Erythroblast (primary cell): ENCODE measurements around the gene CNTN4.

ENCODE experiments used
- DNase-seq, 2 experiments: peaks; one replicate each; lab custom pipeline; 2025; lab: John Stamatoyannopoulos, UW
- GATA1 ChIP-seq: IDR thresholded peaks from 2 replicates; pipeline ENCODE4 v1.6.1; 2011; ENCODE audit warnings: low read depth, mild to moderate bottlenecking, control low read depth, low read length, moderate library complexity
- POLR2A ChIP-seq: IDR thresholded peaks from 2 replicates; pipeline ENCODE4 v1.6.1; 2011; ENCODE audit warnings: mild to moderate bottlenecking, low read length

The CNTN4 gene

DNA sequence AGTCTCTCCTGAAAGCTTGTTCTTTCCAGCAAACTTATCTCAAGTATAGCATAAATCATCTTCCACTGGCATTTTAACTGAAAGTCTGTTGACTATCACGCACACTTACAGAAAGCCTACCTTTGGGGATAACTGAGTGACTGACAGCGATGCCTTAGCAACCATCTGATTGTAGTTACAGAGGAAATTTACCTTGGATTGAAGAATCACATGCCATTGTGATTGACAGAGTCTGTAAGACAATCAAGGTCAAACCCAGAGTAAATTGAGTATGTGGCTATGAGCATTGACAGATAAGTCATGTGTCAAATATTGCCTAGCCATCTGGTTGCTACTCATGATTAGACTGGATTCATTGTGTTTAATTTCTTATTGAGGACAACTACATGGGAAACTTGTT, 82.0 kb downstream of the CNTN4 start:
- TF ChIP-seq POLR2A (no peak), GATA1 (no peak)
- DNase-seq, result no peak

DNA sequence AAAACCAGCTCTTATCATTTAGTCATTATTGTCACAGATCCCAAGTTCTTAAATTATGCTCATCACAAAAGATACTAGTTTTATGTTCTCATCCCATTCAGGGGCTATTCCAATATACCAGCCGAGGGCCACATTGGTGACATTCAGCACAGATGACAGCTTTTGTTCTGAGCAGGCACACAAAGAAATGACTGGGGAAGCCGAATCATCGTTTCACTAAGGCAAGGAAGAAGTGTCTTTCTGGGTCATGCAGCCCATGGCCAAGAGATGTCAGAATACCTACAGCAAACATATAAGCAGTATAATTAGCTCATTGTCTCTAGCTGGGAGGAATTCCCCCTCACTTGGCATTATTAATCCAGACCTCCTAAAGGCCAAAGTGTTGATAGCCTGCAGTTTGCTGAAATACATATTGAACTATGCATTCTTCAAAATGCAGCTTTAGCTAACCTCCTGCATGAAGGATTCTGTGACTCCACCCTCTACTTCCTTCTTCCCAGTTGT, 100.2 kb downstream of the CNTN4 start:
- no peak for DNase-seq
- TF ChIP-seq POLR2A, result no peak
- TF ChIP-seq GATA1, result no peak

DNA sequence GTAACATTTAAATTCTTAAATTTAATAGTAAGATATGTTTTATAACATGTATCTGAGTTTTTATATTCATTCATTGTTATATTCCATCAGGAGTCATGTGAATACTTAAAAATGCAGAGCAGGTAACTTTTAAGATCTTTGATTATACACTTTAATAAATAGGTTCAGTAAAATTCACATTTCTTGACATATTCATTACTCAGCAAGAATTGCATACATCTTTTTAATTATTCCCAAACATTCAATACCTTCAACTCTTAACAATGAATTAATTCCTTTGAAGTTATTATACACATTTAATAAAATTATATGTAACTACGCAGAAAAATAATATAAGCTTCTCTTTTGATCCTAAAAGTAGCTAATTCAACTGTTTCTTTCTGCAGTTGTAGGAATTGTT, 105.4 kb downstream of the CNTN4 start:
- DNase-seq, result no peak

DNA sequence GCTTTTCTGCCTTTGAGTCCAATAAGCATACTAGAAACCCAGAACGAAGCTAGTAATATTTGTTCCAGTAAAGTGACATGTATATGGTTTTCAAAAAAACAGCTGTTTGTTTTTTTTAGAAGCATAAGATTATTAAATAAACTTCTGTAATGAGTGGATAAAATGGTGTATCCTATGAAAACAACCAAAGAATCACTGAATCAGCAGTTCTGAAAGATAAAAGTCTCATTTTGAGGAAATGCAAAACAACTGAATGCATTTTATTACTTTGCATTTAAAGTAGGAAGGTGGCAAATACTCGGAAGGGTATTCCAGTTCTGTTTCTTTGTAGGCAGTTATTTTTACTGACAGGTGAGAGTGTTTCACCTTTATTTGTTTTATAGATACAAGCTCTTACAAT, 107.0 kb downstream of the CNTN4 start:
- DNase-seq, result no peak
- TF ChIP-seq GATA1, result no peak
- TF ChIP-seq POLR2A, result no peak

More for the DNA sequence above, 105.4 kb downstream of the CNTN4 start:
- no peak for TF ChIP-seq GATA1
- TF ChIP-seq POLR2A, result no peak

DNA sequence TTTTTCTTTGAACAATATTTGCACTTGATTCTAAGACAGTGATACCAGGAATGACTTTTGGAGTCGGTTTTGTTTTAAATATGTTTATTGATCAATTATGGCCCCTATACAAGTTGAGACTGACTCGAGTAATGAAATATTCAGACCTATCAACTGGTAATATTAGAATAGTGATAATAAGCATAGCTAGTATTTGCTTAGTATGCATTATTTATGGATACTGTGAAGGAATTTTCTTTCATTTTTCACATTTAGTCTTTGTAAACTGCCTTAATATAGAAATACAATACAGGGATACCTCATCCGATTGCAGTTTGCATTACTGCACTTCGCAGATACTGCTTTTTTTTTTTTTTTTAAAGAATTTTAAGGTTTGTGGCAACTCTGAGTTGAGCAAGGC, 107.9 kb downstream of the CNTN4 start:
- DNase-seq, result no peak
- TF ChIP-seq GATA1 (no peak), POLR2A (no peak)

DNA sequence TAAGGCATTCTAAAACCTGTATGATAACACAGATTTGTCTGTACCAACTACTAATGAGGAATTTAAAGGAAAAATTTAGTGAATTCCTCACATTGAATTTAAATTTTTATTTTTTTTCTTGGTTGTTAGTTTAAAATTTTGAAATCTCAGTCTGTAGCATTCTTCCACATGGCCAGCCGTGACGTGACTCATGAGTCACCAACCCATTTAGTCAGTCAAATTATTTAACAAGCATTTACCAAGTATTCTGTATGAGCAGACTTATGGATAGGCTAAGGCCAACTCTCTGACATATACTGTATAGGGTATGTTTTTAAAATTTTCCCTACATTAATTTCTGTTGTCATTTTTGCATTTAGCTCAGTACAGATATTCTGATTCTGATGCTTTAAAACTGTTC, 112.9 kb downstream of the CNTN4 start:
- TF ChIP-seq GATA1 (no peak), POLR2A (no peak)
- DNase-seq, result no peak

DNA sequence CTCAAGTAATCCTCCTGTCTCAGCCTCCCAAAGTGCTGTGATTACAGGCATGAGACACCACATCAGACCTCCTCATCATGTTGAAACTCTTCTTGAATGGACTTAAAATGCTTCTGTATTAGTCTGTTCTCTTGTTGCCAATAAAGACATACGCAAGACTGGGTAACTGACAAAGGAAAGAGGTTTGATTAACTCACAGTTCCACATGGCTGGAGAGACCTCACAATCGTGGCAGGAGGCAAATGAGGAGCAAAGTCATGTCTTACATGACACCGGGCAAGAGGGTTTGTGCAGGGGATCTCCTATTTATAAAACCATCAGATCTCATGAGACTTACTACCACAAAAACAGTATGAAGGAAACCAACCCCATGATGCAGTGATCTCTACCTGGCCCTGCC, 113.5 kb downstream of the CNTN4 start:
- no peak for DNase-seq
- no peak for TF ChIP-seq POLR2A
- no peak for TF ChIP-seq GATA1

DNA sequence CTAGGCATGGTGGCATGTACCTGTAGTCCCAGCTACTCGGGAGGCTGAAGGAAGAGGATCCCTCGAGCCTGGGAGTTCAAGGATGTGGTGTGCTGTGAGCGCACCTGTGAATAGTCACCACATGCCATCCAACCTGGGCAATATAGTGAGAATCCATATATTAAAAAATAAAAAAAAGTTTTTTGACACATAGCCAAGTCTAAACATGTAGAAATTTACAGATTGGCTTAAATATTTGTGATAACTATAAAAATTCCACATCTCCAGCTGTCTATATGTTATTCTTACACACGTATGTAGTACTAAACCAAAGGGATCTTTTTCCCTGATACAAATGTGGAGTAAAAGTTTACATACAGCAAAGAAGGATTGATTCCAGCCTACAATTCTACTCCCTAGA, 119.7 kb downstream of the CNTN4 start:
- TF ChIP-seq POLR2A (no peak), GATA1 (no peak)
- DNase-seq, result no peak

DNA sequence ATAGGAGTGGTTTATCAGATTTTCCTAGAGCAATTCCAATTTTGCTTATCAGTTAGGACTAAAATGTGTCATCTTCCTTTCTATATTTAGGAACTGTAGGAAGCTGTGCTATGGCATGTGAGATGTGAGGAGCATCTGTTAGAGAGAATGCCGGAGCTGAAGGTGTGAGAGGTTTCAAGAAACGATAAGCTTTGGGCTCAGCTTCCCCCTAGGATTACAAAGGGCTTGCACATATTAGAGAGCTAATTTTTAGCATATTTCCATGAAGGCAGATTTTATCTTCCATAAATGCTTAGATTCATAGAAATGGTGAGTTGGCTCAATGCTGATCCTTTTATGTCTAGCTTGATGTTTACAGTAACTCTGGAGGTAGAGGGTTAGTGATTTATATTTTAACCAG, 120.2 kb downstream of the CNTN4 start:
- DNase-seq, result no peak
- TF ChIP-seq GATA1, result no peak
- TF ChIP-seq POLR2A, result no peak

DNA sequence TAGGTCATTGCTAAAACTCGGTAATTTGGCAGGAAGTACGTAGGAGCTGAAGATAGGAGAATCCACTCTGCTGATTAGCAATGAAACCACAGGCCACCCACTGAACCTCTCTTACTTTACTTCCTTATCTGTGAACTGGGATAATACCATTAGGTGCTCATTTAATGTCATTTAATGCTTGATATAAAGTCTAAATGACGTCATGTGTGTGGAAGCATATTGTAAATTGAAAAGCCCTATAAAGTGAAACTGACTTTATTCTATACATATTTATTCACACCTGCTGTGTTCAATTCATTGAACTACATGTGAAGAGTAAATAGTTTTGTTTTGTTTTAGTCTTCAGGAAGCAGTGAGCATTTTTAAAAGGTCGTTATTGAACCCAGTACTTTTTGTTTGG, 137.5 kb downstream of the CNTN4 start:
- TF ChIP-seq GATA1 (no peak), POLR2A (no peak)
- no peak for DNase-seq

DNA sequence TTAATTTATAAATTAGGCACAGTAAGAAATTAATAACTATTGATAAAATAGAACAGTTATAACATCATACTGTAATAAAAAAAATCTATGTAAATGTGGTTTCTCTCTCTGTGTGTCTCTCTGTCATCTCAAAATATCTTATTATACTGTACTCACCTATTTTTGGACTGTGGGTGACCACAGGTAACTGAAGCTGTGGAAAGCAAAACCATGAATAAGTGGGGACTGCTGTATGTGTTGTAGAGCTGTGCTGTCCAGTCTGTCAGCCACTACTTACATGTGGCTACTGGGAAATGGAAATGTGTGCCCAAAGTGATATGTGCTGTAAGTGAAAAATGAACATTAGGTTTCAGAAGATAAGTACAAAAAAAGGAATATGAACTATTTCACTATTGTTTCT, 145.5 kb downstream of the CNTN4 start:
- no peak for DNase-seq
- no peak for TF ChIP-seq GATA1
- no peak for TF ChIP-seq POLR2A

DNA sequence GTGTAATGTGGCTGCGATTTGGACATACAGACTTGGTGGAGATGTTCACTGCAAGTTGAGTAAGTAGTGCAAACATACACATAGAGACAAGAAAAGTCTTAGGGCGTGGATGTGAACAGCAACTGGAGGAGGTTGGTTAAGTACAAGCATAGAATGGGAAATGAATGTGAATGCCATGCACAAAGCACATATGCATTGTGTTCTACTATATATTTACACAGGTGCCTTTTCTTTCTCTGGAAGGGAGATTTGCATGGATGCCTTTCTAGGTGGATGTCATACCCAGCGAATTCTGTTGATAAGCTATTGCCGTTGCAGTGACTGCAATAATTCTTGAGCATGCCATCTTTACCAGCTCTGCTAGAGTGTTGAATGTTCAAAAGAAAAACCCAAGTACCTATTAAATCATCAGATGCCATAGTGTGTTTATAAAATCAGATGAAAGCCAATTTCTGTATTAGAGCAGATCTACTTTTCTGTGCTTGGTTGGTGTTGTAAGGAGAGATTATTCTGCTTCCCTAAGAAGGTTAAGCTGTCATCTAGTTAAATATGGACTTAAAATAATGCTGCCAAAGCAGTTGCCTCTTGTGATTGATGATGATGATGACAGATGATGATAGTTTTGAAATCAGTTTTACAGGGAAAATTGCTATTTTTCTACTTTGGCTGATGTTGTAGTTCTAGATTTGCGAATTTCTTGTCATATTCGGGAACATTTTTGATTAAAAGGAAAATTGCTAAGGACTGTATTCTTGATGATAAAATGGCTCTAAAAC, 148.4 kb downstream of the CNTN4 start:
- TF ChIP-seq POLR2A, result no peak
- TF ChIP-seq GATA1, result no peak
- no peak for DNase-seq

DNA sequence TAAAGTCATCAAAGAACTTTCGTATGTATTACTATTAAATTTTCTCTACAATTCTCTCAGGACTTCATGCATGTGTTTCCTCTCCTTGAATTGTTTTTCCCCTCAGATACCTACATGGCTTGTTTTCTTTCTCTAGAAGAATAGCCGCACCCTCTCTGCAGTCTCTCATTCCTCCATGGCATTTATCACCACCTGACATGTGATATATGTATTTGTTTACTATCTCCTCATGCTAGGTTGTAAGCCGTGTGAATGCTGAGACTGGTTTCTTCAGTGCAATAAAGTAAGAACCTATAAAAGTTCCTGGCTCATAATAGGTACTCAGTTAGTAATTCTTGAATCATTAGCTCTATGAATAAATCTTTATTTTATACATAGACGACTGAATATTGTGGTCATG, 149.2 kb downstream of the CNTN4 start:
- DNase-seq, result no peak
- TF ChIP-seq POLR2A (no peak), GATA1 (no peak)

DNA sequence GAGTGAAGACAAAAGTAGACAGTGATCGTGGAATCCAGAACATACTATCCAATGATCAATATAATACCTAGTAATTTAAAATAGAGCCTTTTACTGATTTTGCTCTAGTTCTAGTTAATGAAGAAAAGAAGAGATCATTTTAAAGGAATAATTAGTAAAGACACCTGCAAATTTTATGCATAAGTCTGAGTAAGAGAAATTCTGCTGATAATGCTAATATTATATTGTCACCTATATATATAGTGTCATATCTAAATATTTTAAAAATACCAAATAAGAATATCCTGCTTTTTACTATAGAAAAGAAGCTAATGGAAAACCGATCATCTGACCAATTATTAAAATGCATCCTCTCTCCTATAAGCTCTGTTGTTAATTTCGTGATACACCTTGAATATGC, 152.1 kb downstream of the CNTN4 start:
- no peak for DNase-seq
- no peak for TF ChIP-seq GATA1
- no peak for TF ChIP-seq POLR2A

DNA sequence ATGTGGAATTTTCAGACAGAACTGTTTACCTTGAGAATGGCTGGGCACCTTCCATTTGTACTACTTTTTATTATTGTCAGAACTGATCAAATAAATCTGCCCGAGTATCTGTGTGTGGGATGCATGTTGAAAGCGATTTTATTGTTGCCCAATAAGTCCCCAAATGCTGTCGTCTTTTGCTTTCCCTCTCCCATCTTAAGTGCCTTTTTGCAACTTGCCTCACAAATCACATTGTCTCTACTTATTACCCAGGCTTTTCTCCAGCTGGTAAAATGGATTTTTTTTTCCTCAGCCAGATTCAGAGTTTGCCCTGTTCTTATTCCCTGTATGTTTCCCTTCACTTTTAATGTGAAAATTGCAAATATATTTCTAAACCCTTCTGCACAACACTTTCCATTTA, 163.1 kb downstream of the CNTN4 start:
- DNase-seq, result no peak
- no peak for TF ChIP-seq GATA1
- TF ChIP-seq POLR2A, result no peak

DNA sequence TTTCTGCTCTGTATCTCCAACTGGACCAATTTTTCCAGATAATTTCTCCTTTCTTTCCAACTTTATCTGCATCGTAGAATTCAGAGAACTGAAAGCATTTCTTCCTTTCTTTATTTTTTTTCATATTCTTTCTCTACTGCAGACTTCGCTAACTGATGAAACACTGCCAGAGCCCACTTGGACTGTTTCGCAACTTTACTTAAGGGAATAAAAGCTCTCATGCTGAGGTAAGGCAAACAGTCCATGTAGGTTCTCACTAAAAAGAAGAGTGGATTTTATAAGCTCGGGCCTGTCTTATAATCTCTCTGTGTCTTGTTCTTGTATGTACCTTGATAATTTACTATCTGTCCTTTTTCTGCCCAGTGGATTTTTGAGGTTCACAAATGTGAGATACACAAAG, 163.5 kb downstream of the CNTN4 start:
- no peak for DNase-seq
- TF ChIP-seq GATA1, result no peak
- TF ChIP-seq POLR2A, result no peak
